H7 (cell line): ENCODE results near the gene CRYZL1. TPM values are rescaled to one million over a fixed set of nuclear protein-coding genes. Genes with fewer than 3 reads are reported as not detected.

Experiments
- DNase-seq: peaks from one replicate; pipeline ENCODE4 v3.0.0; 2012
- H3K27me3 ChIP-seq: 2 replicates; pipeline ENCODE4 v1.6.0; 2011; ENCODE audit warnings: mild to moderate bottlenecking, low read length; ENCODE audit not compliant: control insufficient read depth, insufficient read depth
- H3K36me3 ChIP-seq: replicated peaks from 2 replicates; pipeline ENCODE4 v1.5.1; 2011; ENCODE audit warnings: low read length; ENCODE audit not compliant: control insufficient read depth, insufficient read depth
- H3K4me3 ChIP-seq: 2 replicates; pipeline ENCODE4 v1.5.1; 2011; ENCODE audit warnings: low read depth, mild to moderate bottlenecking, control low read depth, low read length, moderate library complexity; ENCODE audit not compliant: insufficient read depth
- total RNA-seq: library from RNA; depleted of rRNA; stranded (reverse); fragments of >200 nt; shearing (Covaris generic); gene quantifications from 2 replicates; pipeline ENCODE4 v1.2.3, GENCODE V29; 2014

The CRYZL1 gene
- total RNA-seq, 1 experiment from 2014 or later = 8.3 TPM

DNA sequence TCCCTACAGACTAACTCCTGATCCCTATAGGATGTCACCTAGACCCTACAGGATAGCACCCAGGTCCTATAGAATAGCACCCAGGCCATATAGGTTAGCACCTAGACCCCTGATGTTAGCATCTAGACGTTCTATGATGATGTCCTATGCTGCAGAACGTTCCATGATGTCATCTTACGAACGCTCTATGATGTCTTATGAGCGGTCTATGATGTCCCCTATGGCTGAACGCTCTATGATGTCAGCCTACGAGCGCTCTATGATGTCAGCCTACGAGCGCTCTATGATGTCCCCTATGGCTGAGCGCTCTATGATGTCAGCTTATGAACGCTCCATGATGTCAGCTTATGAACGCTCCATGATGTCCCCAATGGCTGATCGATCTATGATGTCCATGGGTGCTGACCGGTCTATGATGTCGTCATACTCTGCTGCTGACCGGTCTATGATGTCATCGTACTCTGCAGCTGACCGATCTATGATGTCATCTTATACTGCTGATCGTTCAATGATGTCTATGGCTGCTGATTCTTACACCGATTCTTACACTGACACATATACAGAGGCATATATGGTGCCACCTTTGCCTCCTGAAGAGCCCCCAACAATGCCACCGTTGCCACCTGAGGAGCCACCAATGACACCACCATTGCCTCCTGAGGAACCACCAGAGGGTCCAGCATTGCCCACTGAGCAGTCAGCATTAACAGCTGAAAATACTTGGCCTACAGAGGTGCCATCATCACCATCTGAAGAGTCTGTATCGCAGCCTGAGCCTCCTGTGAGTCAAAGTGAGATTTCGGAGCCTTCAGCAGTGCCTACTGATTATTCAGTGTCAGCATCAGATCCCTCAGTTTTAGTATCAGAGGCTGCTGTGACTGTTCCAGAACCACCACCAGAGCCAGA, 89.2 kb downstream of the CRYZL1 start:
- no peak for DNase-seq
- no peaks in the 10 kb centered on the region for H3K27me3 ChIP-seq
- no peak overlapping the region for H3K4me3 ChIP-seq
- H3K36me3 ChIP-seq = peaks cover 55% of the 10 kb centered on the region

- DNase-seq = no peak
- Histone ChIP-seq H3K4me3 (no peak overlapping the region), H3K27me3 (no peaks in the 10 kb centered on the region), H3K36me3 (peaks cover 54% of the 10 kb centered on the region)
These were observed 89.9 kb downstream of the CRYZL1 start for GRCh38 chr21:33551664-33552063.

DNA sequence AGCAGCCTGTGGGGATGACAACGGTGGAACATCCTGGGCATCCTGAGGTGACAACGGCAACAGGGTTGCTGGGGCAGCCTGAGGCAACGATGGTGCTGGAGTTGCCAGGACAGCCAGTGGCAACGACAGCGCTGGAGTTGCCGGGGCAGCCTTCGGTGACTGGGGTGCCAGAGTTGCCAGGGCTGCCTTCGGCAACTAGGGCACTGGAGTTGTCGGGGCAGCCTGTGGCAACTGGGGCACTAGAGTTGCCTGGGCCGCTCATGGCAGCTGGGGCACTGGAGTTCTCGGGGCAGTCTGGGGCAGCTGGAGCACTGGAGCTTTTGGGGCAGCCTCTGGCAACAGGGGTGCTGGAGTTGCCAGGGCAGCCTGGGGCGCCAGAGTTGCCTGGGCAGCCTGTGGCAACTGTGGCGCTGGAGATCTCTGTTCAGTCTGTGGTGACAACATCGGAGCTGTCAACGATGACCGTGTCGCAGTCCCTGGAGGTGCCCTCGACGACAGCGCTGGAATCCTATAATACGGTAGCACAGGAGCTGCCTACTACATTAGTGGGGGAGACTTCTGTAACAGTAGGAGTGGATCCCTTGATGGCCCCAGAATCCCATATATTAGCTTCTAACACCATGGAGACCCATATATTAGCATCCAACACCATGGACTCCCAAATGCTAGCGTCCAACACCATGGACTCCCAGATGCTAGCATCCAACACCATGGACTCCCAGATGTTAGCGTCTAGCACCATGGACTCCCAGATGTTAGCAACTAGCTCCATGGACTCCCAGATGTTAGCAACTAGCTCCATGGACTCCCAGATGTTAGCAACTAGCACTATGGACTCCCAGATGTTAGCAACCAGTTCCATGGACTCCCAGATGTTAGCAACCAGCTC, 90.5 kb downstream of the CRYZL1 start:
- H3K36me3 ChIP-seq = peaks cover 56% of the 10 kb centered on the region
- H3K4me3 ChIP-seq = no peak overlapping the region
- H3K27me3 ChIP-seq = no peaks in the 10 kb centered on the region
- no peak for DNase-seq

GRCh38 chr21:33549848-33550771, 91.4 kb downstream of the CRYZL1 start:
- Histone ChIP-seq H3K4me3 (no peak overlapping the region), H3K36me3 (peaks cover 53% of the 10 kb centered on the region), H3K27me3 (no peaks in the 10 kb centered on the region)
- DNase-seq = no peak

- no peak for DNase-seq
- Histone ChIP-seq H3K27me3 (no peaks in the 10 kb centered on the region), H3K36me3 (peaks cover 23% of the 10 kb centered on the region), H3K4me3 (no peak overlapping the region)
These were observed 95.5 kb downstream of the CRYZL1 start for GRCh38 chr21:33546086-33546485.

DNA sequence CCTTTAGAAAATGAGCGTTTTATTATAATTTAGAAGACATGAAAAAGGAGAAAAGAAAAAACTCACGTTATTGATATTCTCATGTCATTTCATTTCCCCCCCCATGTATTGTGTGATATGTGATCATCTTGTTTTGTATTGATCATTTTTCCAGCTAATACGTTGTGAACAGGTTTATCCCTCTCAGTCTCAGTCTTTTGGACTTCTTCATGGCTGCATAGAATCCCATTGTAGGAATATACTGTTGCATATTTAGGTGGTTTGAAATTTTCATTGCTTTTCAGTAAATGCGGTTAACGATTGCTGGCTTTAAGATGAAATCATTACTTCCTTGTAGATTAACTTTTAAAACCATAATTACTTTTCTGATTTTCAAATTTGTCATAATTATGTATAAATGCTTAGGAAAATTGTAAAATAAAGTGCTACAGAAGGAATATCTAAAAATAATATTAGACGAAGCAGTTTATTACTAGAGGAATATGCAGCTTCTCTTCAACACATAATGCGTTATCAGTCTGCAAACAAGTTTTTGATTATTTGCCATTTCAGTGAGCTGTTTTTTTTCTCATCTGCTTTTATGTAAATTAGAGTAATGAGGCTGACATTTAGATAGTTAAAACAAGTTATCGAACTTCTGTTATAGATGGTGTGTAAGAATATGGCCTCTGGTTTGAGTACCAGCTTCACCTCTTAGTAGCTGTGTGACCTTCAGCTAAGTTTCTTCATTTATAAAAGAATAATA, 96.9 kb downstream of the CRYZL1 start:
- Histone ChIP-seq H3K36me3 (peaks cover 11% of the 10 kb centered on the region), H3K27me3 (no peaks in the 10 kb centered on the region), H3K4me3 (peak overlapping the region; percentile 96)
- no peak for DNase-seq

GRCh38 chr21:33543505-33544129, 97.9 kb downstream of the CRYZL1 start:
- H3K27me3 ChIP-seq = no peaks in the 10 kb centered on the region
- peaks cover 13% of the 10 kb centered on the region for H3K36me3 ChIP-seq
- no peak for DNase-seq
- H3K4me3 ChIP-seq = peak overlapping the region; percentile 96

GRCh38 chr21:33542640-33543504, 98.7 kb downstream of the CRYZL1 start, which contains the start of gene SON:
TSS of gene SON (plus strand) at chr21:33543038. CDS start at chr21:33543093, 55 bp downstream.
- Histone ChIP-seq H3K4me3 (peak within 1 kb of the TSS; percentile 96), H3K27me3 (no peaks in the 10 kb centered on the region), H3K36me3 (peaks cover 13% of the 10 kb centered on the region)
- peak; percentile 97 for DNase-seq

- Histone ChIP-seq H3K27me3 (no peaks in the 10 kb centered on the region), H3K4me3 (peak within 1 kb of the TSS; percentile 96), H3K36me3 (peaks cover 15% of the 10 kb centered on the region)
- DNase-seq = peak; percentile 92
These were observed 99.5 kb downstream of the CRYZL1 start, which contains the start of gene GART for GRCh38 chr21:33541756-33542639. TSS of gene GART (minus strand) at chr21:33542117. CDS start at chr21:33539315, 2,802 bp downstream.

GRCh38 chr21:33541105-33541711, 100.3 kb downstream of the CRYZL1 start:
- no peak for DNase-seq
- Histone ChIP-seq H3K4me3 (peak overlapping the region; percentile 96), H3K27me3 (no peaks in the 10 kb centered on the region), H3K36me3 (peaks cover 16% of the 10 kb centered on the region)

- no peak for DNase-seq
- Histone ChIP-seq H3K27me3 (no peaks in the 10 kb centered on the region), H3K36me3 (peaks cover 18% of the 10 kb centered on the region), H3K4me3 (peak overlapping the region; percentile 96; the same call in 1 of the 2 replicates)
These were observed 100.8 kb downstream of the CRYZL1 start for GRCh38 chr21:33540711-33541104.
